Umbilical cord (tissue), 2 donors: ENCODE measurements around the gene PRR3. TPM values are rescaled to one million over a fixed set of nuclear protein-coding genes. Genes with fewer than 3 reads are reported as not detected.

Experiments
- DNase-seq: peaks from one replicate; pipeline ENCODE4 v3.0.0-alpha.2; 2015; ENCODE audit warnings: low spot score
- total RNA-seq: library from RNA; depleted of rRNA; stranded (reverse); fragments of >200 nt; gene quantifications from one replicate; pipeline ENCODE4 v1.2.3, GENCODE V29; 2014; ENCODE audit warnings: low replicate concordance; ENCODE audit not compliant: insufficient read depth

The PRR3 gene
- total RNA-seq, 1 donor from 2014 or later, result 5.1 TPM

DNA sequence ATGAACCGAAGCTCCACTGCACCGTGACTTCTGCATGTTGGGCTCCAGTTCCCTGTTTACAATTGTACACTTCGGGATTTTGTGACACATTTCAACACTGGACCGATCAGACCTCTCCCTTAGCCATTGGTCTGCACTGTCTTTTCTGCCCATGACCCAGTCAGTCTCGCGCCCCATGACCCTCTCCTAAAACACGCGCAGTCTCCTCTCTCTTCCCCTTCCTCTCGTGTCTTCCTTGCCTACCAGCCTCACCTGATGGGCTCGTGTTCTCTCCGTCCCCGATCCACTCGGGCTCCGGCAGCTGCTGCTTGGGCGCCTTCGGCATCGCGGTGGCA, 13.6 kb downstream of the PRR3 start:
- no peak for DNase-seq

DNA sequence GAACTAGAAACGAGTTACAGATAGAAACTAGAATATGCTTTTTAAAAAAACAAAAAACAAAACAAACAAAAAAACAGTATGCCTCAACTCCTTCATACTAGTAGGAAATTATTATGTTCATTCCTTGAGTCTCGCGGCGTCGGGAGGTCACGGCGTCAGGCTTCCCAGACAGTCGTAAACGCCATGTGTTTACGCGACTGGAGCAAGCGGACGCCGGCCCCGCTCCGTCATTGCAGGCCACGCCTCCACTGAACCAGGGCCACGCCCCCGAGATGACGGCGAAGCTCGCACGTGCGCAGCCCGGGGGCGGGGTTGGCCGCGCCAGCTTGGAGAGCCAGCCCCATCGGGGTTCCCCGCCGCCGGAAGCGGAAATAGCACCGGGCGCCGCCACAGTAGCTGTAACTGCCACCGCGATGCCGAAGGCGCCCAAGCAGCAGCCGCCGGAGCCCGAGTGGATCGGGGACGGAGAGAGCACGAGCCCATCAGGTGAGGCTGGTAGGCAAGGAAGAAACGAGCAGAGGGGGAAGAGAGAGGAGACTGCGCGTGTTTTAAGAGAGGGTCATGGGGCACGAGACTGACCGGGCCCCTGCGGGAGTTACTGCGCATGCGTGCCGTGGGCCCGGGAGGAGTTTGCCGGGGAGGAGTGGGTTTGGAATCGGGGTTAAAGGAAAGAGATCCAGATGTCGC, 14.1 kb downstream of the PRR3 start, which contains the start of gene ABCF1:
Gene ABCF1 (plus strand): TSS at position 368 of the 687 bp plus-strand sequence. CDS start 46 bp downstream, at position 414.
- peak; percentile 98 for DNase-seq

DNA sequence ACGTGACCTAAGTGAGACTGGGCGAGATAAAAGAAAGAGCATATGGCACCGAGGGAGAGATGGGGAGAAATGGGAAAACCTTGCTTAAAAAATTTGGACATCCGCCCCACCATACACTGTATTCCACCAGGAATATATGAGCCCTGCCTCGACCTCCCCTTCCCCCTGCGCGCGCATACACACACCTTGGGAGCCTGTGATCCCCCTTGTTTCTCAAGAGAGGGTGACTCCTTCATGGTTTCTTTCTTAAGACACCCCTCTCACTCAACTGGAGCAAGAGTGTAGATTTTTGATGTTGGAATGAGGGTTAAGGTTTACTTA, 14.6 kb downstream of the PRR3 start:
- no peak for DNase-seq

DNA sequence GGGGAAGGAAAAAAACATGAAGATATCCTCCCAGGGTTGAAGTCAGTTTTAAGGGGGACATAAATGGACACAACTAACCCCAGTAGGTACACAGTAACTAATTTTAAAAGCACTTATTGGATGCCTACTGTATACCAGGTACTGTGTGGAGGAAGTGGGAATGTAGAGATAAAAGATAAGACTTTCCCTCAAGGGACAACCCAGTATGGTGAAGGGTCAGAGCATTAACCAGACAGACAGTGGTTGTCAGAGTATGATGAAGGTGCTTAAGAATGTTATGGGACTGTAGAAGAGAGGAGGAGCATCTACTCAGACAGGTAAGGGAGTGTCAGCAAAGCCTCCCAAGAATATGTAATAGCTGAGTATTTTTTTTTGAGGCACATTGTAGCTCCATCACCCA, 15.1 kb downstream of the PRR3 start:
- no peak for DNase-seq

DNA sequence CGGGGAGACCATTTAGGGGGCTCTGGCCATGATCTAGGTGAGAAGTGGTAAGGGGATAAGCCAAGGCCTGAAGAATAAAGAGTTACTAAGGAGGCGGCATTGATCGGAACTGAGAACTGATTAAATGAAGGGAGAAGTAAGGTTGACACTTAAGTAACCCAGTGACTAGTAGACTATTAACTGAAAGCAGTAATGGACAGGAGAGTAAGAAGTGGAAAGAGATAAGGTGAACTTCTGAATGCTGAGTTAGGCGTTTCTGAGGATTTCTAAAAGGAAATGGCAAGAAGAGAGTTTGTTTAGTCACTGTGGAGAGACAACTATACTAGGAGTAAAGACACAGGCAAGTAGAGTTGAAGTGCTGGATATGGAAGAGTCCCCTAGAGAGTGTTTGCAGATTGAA, 16.0 kb downstream of the PRR3 start:
- DNase-seq, result no peak

DNA sequence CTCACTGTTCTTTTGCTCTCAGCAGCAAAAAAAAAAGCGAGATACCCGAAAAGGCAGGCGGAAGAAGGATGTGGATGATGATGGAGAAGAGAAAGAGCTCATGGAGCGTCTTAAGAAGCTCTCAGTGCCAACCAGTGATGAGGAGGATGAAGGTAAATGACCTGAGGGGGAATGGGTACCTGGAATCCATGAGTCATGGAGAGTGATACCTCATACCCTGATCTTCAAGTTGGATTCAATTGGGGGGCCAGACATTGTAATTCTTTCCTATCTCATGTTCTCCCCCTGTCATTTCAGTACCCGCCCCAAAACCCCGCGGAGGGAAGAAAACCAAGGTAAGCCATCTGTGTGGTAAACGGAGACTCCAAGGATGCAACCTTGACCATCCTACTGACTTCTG, 21.0 kb downstream of the PRR3 start:
- no peak for DNase-seq

DNA sequence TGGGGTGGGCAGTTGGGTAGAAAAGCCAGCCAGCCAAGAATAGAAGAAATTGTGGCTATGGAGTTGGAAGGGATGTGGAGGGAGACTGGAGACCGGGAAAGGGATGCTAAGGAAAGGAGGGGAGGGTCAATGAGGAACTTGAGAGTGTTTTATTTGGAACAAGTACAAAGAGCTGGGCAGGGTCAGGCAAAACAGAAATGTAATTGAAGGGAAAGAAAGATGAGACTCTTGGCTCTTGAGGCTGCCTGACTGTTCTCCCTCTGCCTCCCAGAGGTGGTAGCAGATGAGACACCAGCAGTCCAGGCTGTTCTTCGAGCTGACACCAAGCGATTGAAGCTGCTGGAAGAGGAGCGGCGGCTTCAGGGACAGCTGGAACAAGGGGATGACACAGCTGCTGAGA, 26.8 kb downstream of the PRR3 start:
- DNase-seq, result no peak

DNA sequence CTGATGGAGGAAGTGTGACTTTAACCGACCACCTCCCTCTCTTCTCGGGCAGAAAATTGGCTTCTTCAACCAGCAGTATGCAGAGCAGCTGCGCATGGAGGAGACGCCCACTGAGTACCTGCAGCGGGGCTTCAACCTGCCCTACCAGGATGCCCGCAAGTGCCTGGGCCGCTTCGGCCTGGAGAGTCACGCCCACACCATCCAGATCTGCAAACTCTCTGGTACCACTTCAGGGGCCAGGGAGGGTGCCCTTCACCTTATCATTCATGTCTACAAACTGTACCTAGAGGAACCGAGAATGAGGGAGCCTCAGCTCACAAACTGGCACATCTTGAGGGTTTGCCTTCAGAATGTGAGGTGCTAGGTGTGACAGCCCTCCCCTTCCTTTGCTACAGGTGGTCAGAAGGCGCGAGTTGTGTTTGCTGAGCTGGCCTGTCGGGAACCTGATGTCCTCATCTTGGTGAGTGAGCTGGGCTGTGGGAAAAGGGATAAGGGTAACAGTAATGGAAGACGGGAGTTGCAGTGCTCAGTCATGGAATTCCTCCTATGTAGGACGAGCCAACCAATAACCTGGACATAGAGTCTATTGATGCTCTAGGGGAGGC, 32.8 kb downstream of the PRR3 start:
- DNase-seq, result no peak

DNA sequence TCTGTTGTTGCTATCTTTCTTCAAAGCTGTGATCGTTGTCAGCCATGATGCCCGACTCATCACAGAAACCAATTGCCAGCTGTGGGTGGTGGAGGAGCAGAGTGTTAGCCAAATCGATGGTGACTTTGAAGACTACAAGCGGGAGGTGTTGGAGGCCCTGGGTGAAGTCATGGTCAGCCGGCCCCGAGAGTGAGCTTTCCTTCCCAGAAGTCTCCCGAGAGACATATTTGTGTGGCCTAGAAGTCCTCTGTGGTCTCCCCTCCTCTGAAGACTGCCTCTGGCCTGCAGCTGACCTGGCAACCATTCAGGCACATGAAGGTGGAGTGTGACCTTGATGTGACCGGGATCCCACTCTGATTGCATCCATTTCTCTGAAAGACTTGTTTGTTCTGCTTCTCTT, 33.4 kb downstream of the PRR3 start:
- no peak for DNase-seq

DNA sequence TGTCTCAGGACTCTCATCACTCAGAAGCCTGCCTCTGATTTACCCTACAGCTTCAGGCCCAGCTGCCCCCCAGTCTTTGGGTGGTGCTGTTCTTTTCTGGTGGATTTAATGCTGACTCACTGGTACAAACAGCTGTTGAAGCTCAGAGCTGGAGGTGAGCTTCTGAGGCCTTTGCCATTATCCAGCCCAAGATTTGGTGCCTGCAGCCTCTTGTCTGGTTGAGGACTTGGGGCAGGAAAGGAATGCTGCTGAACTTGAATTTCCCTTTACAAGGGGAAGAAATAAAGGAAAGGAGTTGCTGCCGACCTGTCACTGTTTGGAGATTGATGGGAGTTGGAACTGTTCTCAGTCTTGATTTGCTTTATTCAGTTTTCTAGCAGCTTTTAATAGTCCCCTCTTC, 33.9 kb downstream of the PRR3 start:
- DNase-seq, result peak; percentile 92

DNA sequence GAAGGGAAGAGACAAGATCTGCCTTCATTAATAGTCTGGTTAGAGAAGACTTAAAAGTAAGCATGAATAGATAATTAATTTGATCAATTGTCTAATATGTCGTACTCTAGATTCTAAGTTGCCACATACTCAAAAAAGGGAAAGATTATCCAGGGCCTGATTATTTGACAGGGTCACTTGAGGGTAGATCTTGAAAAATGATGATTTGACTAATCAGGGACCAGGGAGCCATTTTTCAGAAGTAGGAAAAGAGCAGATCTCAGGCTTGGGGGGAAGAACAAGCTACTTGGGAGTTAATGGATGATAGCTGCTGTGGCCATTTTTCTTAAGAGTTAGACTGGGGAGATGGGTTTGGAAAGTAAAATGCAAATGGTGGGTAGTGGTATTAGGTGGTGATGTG, 35.2 kb downstream of the PRR3 start:
- DNase-seq, result no peak

DNA sequence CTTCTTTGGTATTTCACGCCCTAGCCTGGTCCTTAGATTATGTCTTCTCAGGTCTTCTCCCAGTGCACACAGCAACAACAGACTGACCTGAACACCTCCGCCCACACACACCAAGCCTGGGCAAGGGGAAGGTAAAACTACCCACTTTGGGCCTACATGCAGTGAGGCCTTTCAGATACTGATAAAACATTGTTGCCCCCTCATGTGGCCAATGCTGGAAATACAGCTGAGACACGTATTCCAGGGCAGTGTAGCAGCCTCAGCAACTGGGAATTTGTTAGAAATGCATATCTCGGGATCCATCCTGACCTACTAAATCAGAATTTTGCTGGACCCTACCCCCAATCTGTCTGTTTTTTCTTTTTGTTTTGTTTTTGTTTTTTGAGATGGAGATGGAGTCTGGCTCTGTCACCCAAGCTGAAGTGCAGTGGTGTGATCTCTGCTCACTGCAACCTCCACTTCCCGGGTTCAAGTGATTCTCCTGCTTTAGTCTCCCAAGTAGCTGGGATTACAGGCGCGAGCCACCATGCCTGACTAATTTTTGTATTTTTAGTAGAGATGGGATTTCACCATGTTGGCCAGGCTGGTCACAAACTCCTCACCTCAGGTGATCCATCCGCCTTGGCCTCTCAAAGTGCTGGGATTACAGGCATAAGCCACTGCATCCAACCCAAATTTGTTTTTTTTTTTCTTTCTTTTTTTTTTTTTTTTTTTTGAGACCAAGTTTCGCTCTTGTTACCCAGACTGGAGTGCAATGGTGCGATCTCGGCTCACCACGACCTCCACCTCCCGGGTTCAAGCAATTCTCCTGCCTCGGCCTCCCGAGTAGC, 40.4 kb downstream of the PRR3 start:
- DNase-seq, result peak; percentile 84

DNA sequence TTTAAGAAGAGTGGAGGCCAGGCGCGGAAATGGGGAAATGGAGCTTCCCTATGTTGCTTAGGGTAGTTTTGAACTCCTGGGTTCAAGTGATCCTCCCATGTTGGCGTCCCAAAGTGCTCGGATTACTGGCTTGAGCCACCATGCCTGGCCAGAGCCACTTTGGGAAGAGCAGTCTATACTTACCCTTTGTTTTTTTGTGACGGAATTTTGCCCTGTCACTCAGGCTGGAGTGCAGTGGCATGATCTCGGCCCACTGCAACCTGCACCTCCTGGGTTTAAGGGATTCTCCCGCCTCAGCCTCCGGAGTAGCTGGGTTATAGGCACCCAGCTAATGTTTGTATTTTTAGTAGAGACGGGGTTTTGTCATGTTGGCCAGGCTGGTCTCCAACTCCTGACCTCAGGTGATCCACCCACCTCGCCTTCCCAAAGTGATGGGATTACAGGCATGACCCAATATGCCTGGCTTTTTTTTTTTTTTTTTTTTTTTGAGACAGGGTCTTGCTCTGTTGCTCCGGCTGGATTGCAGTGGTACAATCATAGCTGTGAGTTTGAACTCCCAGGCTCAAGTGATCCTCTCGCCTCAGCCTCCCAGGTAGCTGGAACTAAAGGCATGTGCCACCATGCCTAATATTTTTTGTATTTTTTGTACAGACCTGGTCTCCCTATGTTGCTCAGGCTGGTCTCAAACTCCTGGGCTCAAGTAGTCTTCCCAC, 42.0 kb downstream of the PRR3 start:
- no peak for DNase-seq

DNA sequence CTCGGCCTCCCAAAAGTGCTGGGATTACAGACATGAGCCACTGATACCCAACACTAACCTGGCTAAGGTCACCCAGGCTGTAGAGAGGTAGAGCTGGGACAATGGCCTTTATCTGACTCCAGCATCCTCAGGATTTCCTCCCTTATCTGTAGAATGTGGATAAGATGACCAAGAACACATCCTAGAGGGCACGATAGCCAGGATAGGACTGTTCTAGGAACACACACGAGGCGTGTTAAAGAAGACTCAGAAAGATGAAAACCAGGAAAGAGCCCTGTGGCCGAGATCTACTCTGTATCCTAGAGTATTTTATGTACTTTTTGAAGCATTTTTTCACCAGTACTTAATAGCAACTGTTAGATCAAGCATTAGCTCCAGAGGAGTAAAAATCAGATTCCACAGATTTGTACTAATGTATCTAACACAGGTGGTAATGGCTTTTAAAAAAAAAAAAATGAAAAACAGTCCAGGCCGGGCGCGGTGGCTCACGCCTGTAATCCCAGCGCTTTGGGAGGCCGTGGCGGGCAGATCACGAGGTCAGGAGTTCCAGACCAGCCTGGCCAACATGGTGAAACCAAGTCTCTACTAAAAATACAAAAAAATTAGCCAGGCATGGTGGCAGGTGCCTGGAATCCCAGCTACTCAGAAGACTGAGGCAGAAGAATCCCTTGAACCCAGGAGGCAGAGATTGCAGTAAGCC, 42.7 kb downstream of the PRR3 start:
- DNase-seq, result no peak

DNA sequence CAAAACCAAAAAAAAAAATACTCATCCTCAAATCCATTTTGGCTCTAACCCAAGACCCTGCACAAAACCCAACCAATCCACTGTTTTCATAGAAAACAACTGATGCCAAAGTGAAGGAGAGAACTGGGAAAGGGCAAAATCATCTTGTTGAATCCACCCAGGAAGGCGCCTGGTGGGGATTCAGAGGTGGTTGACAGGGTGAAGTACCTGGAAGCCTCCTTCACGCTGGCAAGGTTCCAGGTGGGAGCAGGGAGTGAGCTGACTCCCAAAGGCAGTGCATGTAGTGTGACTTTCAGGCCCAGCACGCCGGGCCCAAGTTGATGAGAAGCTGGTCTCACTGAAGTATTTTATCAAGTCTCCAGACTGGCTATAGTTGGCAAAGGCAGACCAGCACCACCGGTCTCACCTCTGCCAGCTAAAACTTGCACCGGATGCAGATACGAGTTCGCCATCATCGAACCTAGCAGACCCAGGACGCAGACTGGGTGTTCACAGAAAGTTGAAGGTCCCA, 43.4 kb downstream of the PRR3 start:
- no peak for DNase-seq

DNA sequence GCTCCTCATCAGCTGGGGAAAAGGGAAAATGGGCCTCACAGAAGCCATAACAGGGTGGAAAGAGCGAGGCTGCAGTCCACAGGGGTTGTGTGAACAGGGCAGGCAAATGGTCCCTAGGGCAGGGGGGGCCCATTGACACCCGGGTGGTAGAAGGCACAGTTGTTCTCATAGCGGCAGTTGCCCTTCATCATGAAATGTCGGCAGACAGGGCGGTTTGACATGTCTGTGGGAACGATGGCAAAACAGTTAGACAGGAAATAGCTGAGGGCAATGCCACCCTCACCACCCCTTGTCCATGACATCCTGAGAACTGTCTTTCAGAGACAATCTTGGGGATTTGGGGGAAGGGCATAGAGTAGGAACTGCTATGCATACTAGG, 44.3 kb downstream of the PRR3 start:
- no peak for DNase-seq

DNA sequence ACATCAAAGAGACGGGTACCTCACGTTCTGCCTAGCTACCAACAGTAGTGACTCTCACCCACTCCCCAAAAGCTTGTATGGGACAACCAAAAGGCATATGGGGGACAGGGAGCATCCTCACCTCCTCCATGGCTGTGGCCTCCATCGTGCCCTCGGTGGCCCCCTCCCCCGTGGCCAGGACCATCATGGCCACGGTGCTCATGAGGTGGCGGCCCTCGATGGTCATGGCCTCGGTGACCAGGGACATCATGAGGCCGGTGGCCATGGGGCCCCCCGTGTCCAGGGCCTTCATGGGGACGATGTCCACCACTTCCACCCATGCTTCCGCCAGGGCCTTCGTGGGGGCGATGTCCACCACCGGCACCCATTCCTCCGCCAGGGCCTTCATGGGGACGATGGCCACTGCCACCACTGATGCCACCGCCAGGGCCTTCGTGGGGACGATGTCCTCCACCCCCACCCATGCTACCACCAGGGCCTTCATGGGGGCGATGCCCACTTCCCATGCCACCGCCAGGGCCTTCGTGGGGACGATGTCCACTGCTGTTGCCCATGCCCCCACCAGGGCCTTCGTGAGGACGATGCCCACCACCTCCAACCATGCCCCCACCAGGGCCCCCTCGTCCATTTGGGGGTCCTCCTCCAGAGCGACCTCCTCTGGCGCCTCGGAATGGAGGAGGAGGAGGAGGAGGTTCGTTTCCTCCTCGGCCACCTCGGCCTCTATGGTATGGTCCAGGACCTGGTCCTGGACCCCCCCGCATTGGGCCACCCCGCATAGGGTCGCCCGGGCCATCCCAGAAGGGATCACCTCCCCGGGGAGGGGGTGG, 44.9 kb downstream of the PRR3 start:
- no peak for DNase-seq

DNA sequence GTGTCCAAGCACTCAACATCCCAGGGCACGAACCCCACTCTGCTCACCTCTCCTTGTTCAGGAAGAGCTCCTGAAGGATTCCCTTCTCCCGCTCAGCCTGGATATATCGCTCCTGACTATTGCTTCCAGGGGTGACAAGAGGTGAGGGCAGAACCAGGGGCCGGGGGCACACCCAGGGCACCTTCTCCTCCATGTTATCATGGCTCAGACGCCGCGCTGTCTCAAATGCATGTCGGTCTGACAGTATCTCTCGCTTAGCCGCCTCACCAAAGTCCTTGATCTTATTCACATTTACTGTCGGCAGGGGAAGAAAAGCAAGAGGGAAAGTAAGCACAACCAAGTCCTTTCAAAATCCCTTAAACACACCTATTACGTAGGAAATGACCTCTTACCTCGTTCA, 46.9 kb downstream of the PRR3 start:
- no peak for DNase-seq

DNA sequence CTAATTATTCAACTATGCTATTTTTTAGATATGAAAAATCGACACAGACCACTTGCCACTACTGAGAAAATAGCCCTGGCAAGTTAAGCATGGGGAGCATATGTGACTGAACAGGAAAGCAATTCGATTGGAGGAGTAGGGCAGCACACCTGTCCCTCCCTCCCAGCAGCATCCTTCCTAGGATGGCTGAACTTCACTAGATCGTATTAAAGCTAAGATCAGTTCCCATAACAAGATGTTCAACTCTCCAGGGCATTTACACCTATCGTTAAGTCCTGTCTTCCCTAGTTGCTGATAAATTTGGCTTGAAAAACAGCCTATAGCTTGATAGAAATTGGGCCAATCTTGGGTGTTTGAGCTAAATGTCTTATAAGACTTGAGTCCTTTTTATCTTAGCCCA, 53.0 kb downstream of the PRR3 start:
- no peak for DNase-seq

DNA sequence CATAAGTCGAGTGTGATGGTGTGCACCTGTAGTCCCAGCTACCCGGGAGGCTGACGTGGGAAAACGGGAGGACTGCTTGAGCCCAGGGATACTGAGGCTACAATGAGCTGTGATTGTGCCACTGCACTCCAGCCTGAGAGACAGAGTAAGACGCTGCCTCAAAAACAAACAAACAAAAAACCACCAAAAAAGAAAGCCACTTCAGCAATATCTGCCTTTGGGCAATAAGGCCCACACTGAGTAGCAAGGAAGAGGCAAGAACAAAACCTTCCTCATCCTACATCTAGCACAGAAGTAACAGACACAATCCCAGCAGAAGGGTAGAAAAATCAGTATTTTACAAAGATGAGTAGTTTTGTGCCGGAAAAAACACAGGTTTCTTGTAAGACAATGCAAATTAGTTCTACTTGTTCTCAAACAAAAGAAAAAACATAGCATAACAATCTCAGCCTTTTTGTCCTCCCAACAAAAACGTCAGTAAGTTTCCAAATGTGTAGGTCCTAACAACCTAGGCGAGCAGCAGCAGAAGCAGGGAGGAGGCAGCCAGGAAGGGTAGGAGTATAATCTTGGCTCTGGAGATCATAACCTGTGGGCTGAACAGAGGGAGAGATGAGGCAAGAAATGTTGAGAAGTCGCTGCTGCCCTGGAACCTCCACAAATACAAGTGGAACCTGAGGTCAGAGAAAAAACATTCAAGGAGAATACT, 54.2 kb downstream of the PRR3 start:
- DNase-seq, result no peak
